ENCODE measurements around the gene TBL3. TPM values are rescaled to one million over a fixed set of nuclear protein-coding genes. Genes with fewer than 3 reads are reported as not detected.

Gene TBL3
- total and polyA plus RNA-seq, 4 donors = 12.5 to 24.3 (median 14.2) TPM

DNA sequence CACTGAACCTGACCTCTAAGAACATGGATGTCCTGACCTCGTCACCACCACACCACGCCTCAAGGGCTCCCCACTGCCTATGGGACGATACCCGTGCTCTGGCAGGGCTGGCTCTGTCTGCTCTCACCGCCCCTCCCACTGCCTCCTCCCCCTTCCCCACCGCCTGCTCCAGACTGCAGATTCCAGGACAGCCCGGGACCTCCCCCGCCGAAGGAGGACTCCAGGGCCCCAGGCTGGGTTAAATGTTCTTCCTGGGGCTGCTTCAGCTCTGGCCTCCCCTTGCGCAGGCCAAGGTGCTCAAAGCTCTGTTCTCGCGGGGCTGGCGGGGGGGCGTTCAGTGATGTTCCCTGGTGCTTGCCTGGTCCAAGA lies 50.9 kb downstream of the TBL3 start:
- no peaks in the 10 kb centered on the region for H3K27me3 ChIP-seq (ENCODE audit: control insufficient read depth in 4 of 4, insufficient read depth in 4 of 4, low read length in 3 of 4)
- peaks cover 24 to 54% (median 35%) of the 10 kb centered on the region in 4 donors for H3K4me1 ChIP-seq (ENCODE audit: control insufficient read depth in 4 of 4, insufficient read depth in 4 of 4, low read length in 3 of 4)

DNA sequence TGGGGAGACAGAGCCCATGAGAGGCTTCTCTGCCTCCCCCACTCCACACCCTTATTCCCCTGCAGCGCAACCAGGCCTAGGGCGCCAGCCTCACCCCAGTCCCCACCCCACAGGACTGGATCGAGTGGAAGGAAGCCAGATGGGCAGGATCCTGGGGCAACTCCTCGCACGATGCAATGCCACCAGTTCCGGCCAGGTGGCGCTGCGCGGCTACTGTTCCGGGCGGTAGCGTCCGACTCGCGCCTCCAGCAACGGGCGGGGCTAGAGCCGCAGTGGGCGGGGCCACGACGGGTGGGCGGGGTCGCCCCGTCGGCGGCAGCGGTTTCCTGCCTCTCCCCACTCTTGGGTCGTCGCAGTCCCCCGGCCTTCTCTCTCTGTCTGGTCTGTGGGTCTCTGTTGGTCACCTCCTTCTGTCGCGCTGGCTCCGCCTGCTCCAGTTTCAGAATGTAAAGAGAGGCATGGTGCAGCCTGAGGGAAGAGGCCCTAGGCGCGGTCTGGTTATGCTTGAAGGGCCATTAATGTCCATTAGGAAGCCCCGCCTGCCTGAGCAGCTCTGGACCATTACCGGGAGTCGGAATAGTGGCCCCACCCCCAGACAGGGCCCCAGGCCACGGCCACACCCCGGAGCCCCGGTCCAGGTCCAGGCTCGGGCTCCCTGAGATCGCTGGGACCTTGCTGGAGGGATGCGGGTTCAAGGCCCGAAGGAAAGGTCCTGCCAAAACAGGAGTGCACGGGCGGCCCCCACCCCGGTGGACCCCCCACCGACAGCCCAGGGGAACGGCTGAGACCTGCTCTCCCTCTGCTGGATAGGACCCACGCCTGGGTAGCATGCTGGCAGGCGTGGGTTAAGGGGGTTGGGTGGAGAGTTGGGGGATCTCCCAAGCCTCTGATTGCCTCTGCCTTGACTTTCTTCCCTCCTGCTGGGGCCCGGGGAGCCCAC lies 51.5 kb downstream of the TBL3 start:
- no peak overlapping the region for H3K9ac ChIP-seq (ENCODE audit: low read depth in 1 of 2, low read length in 2 of 2)
- no peaks in the 10 kb centered on the region for H3K27me3 ChIP-seq (ENCODE audit: control insufficient read depth in 4 of 4, insufficient read depth in 4 of 4, low read length in 3 of 4)
- H3K27ac ChIP-seq (ENCODE audit: low read depth in 1 of 2, low read length in 2 of 2) = peak overlapping the region; percentile 54 to 61
- H3K36me3 ChIP-seq (ENCODE audit: control insufficient read depth in 4 of 4, insufficient read depth in 3 of 4, low read depth in 1 of 4, low read length in 3 of 4) = no peaks in the 10 kb centered on the region
- no peaks in the 10 kb centered on the region for H3K9me3 ChIP-seq (ENCODE audit: control insufficient read depth in 4 of 4, low read length in 3 of 4)
- 20% methylated on average over 53 of the region's 53 CpGs for WGBS
- peaks cover 25 to 60% (median 42%) of the 10 kb centered on the region in 4 donors for H3K4me1 ChIP-seq (ENCODE audit: control insufficient read depth in 4 of 4, insufficient read depth in 4 of 4, low read length in 3 of 4)
- H3K4me3 ChIP-seq (ENCODE audit: low read depth in 1 of 3, low read length in 3 of 3) = peak overlapping the region in 1 of 3 donors; percentile 18
- DNase-seq (ENCODE audit: low spot score) = peak; percentile 99
- TF ChIP-seq SP1 (IDR thresholded peaks at IDR 0.05) (peak; percentile 39), RXRA (IDR thresholded peaks at IDR 0.05) (no peak), JUND (IDR thresholded peaks at IDR 0.05) (no peak), FOXA1 (IDR thresholded peaks at IDR 0.05) (no peak), RAD21 (IDR thresholded peaks at IDR 0.05) (peak; percentile 97)
- TF ChIP-seq, protein P1, sequence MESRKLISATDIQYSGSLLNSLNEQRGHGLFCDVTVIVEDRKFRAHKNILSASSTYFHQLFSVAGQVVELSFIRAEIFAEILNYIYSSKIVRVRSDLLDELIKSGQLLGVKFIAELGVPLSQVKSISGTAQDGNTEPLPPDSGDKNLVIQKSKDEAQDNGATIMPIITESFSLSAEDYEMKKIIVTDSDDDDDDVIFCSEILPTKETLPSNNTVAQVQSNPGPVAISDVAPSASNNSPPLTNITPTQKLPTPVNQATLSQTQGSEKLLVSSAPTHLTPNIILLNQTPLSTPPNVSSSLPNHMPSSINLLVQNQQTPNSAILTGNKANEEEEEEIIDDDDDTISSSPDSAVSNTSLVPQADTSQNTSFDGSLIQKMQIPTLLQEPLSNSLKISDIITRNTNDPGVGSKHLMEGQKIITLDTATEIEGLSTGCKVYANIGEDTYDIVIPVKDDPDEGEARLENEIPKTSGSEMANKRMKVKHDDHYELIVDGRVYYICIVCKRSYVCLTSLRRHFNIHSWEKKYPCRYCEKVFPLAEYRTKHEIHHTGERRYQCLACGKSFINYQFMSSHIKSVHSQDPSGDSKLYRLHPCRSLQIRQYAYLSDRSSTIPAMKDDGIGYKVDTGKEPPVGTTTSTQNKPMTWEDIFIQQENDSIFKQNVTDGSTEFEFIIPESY (IDR thresholded peaks at IDR 0.05) = no peak
- TF ChIP-seq, protein P2, sequence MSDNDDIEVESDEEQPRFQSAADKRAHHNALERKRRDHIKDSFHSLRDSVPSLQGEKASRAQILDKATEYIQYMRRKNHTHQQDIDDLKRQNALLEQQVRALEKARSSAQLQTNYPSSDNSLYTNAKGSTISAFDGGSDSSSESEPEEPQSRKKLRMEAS (IDR thresholded peaks at IDR 0.05) = no peak
- TF ChIP-seq, protein P3, sequence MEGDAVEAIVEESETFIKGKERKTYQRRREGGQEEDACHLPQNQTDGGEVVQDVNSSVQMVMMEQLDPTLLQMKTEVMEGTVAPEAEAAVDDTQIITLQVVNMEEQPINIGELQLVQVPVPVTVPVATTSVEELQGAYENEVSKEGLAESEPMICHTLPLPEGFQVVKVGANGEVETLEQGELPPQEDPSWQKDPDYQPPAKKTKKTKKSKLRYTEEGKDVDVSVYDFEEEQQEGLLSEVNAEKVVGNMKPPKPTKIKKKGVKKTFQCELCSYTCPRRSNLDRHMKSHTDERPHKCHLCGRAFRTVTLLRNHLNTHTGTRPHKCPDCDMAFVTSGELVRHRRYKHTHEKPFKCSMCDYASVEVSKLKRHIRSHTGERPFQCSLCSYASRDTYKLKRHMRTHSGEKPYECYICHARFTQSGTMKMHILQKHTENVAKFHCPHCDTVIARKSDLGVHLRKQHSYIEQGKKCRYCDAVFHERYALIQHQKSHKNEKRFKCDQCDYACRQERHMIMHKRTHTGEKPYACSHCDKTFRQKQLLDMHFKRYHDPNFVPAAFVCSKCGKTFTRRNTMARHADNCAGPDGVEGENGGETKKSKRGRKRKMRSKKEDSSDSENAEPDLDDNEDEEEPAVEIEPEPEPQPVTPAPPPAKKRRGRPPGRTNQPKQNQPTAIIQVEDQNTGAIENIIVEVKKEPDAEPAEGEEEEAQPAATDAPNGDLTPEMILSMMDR (IDR thresholded peaks at IDR 0.05; ENCODE audit: low read depth, low read length, missing input control) = peak; percentile 98

More for the DNA sequence above, 50.9 kb downstream of the TBL3 start:
- no peak for DNase-seq (ENCODE audit: low spot score)
- H3K27ac ChIP-seq (ENCODE audit: low read depth in 1 of 2, low read length in 2 of 2) = no peak overlapping the region
- H3K36me3 ChIP-seq (ENCODE audit: control insufficient read depth in 4 of 4, insufficient read depth in 3 of 4, low read depth in 1 of 4, low read length in 3 of 4) = no peaks in the 10 kb centered on the region
- no peak overlapping the region for H3K9ac ChIP-seq (ENCODE audit: low read depth in 1 of 2, low read length in 2 of 2)
- 6% methylated on average over 14 of the region's 14 CpGs for WGBS
- peak overlapping the region in 1 of 3 donors; percentile 18 for H3K4me3 ChIP-seq (ENCODE audit: low read depth in 1 of 3, low read length in 3 of 3)
- H3K9me3 ChIP-seq (ENCODE audit: control insufficient read depth in 4 of 4, low read length in 3 of 4) = no peaks in the 10 kb centered on the region
- TF ChIP-seq TAF1 (conservative IDR thresholded peaks at IDR 0.05) (no peak), HNF4G (IDR thresholded peaks at IDR 0.05) (no peak), RAD21 (IDR thresholded peaks at IDR 0.05) (no peak), JUND (IDR thresholded peaks at IDR 0.05) (no peak), YY1 (IDR thresholded peaks at IDR 0.05) (no peak), SP1 (IDR thresholded peaks at IDR 0.05) (no peak)
- TF ChIP-seq, protein P2 (IDR thresholded peaks at IDR 0.05) = no peak
- TF ChIP-seq, protein P4, sequence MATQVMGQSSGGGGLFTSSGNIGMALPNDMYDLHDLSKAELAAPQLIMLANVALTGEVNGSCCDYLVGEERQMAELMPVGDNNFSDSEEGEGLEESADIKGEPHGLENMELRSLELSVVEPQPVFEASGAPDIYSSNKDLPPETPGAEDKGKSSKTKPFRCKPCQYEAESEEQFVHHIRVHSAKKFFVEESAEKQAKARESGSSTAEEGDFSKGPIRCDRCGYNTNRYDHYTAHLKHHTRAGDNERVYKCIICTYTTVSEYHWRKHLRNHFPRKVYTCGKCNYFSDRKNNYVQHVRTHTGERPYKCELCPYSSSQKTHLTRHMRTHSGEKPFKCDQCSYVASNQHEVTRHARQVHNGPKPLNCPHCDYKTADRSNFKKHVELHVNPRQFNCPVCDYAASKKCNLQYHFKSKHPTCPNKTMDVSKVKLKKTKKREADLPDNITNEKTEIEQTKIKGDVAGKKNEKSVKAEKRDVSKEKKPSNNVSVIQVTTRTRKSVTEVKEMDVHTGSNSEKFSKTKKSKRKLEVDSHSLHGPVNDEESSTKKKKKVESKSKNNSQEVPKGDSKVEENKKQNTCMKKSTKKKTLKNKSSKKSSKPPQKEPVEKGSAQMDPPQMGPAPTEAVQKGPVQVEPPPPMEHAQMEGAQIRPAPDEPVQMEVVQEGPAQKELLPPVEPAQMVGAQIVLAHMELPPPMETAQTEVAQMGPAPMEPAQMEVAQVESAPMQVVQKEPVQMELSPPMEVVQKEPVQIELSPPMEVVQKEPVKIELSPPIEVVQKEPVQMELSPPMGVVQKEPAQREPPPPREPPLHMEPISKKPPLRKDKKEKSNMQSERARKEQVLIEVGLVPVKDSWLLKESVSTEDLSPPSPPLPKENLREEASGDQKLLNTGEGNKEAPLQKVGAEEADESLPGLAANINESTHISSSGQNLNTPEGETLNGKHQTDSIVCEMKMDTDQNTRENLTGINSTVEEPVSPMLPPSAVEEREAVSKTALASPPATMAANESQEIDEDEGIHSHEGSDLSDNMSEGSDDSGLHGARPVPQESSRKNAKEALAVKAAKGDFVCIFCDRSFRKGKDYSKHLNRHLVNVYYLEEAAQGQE (IDR thresholded peaks at IDR 0.05) = no peak
- TF ChIP-seq, protein P3 (IDR thresholded peaks at IDR 0.05; ENCODE audit: low read depth, low read length, missing input control) = no peak
- TF ChIP-seq, protein P1 (IDR thresholded peaks at IDR 0.05) = no peak
